PC-9 (cell line): Measurements from ENCODE around the gene FAM184B. TPM values are rescaled to one million over a fixed set of nuclear protein-coding genes. Genes with fewer than 3 reads are reported as not detected.

Source experiments
- BruUV-seq: library from RNA; stranded (reverse); fragments of 400-500 nt; replicated peaks from 2 replicates; lab custom pipeline; 2021; lab: Mats Ljungman, UMichigan
- CTCF ChIA-PET: fragments of 300-600 bp; sonication (Branson Sonifier 250); formaldehyde crosslinking; loops from one replicate; lab custom pipeline; 2022; ENCODE audit warnings: antibody characterized with exemption; lab: Charles Lee
- POLR2A ChIA-PET: fragments of 300-600 bp; sonication (Branson Sonifier 250); formaldehyde crosslinking; loops from one replicate; lab custom pipeline; 2022; ENCODE audit warnings: antibody characterized with exemption; ENCODE audit not compliant: unreplicated experiment; lab: Charles Lee
- DNase-seq, 2 experiments: peaks; one replicate each; pipeline versions ENCODE4 v3.0.0 to v3.0.0-alpha.2; 2015 to 2022; ENCODE audit warnings: mixed read lengths in 1 of 2
- H2AFZ ChIP-seq: fragments of 200-600 bp; sonication (generic); 2 replicates; pipeline ENCODE4 v1.8.1; 2017; ENCODE audit warnings: antibody characterized with exemption
- H3F3A ChIP-seq: fragments of 200-600 bp; sonication (generic); 2 replicates; pipeline ENCODE4 v1.8.1; 2017; ENCODE audit warnings: antibody characterized with exemption, mild to moderate bottlenecking, low read depth; ENCODE audit not compliant: insufficient read depth
- H3K27ac ChIP-seq: fragments of 200-600 bp; sonication (generic); 2 replicates; pipeline ENCODE4 v1.6.1; 2016; ENCODE audit warnings: mixed run types
- H3K27me3 ChIP-seq: fragments of 200-600 bp; sonication (generic); 2 replicates; pipeline ENCODE4 v1.6.1; 2016; ENCODE audit warnings: low read depth, mixed run types; ENCODE audit not compliant: insufficient read depth
- H3K36me3 ChIP-seq: fragments of 200-600 bp; sonication (generic); 2 replicates; pipeline ENCODE4 v1.6.1; 2016; ENCODE audit warnings: low read depth, mixed run types
- H3K4me1 ChIP-seq: fragments of 200-600 bp; sonication (generic); replicated peaks from 2 replicates; pipeline ENCODE4 v1.6.1; 2016; ENCODE audit warnings: mixed run types; ENCODE audit not compliant: insufficient read depth
- H3K4me2 ChIP-seq: fragments of 200-600 bp; sonication (generic); 2 replicates; pipeline ENCODE4 v1.6.1; 2017; ENCODE audit warnings: mixed run types
- H3K4me3 ChIP-seq: fragments of 200-600 bp; sonication (generic); 2 replicates; pipeline ENCODE4 v1.6.1; 2016; ENCODE audit warnings: mixed run types
- H3K79me2 ChIP-seq: fragments of 200-600 bp; sonication (generic); 2 replicates; pipeline ENCODE4 v1.6.1; 2017; ENCODE audit warnings: low read depth, mixed run types
- H3K9me2 ChIP-seq: fragments of 200-600 bp; sonication (generic); 2 replicates; pipeline ENCODE4 v1.8.1; 2017; ENCODE audit warnings: mild to moderate bottlenecking; ENCODE audit not compliant: insufficient read depth
- H3K9me3 ChIP-seq: fragments of 200-600 bp; sonication (generic); 2 replicates; pipeline ENCODE4 v1.8.1; 2016; ENCODE audit warnings: low read depth; ENCODE audit not compliant: insufficient read depth
- H4K20me1 ChIP-seq: fragments of 200-600 bp; sonication (generic); 2 replicates; pipeline ENCODE4 v1.8.1; 2017; ENCODE audit not compliant: insufficient read depth
- CTCF ChIP-seq: fragments of 200-600 bp; sonication (generic); conservative IDR thresholded peaks from 2 replicates; pipeline ENCODE4 v1.6.1; 2017; ENCODE audit warnings: mixed run types, antibody characterized with exemption, mild to moderate bottlenecking, moderate library complexity
- EZH2 ChIP-seq: fragments of 200-600 bp; sonication (generic); IDR thresholded peaks from 2 replicates; pipeline ENCODE4 v1.8.0; 2017; ENCODE audit warnings: antibody characterized with exemption, low read depth
- intact Hi-C: fragments of 100-400 bp; cut with micrococcal nuclease; formaldehyde crosslinking; loops from one replicate; pipeline ENCODE4 v1.10.0; 2022; ENCODE audit not compliant: unreplicated experiment
- total RNA-seq: library from RNA; stranded (reverse); gene quantifications from 2 replicates; pipeline ENCODE4 v1.2.3, GENCODE V29; 2021

FAM184B gene
- total RNA-seq, 1 experiment from 2014 or later, result not detected

GRCh38 chr4:17694552-17694951 is 86.9 kb downstream of the FAM184B start:
- intact Hi-C loops, result no loop called here
- TF ChIP-seq EZH2 (no peak), CTCF (no peak)
- Histone ChIP-seq H3K9me2 (no peaks in the 10 kb centered on the region), H2AFZ (no peak overlapping the region), H3K79me2 (no peaks in the 10 kb centered on the region), H3F3A (no peaks in the 10 kb centered on the region), H3K9me3 (no peaks in the 10 kb centered on the region), H3K4me2 (no peak overlapping the region), H3K36me3 (no peaks in the 10 kb centered on the region), H3K27me3 (no peaks in the 10 kb centered on the region), H3K4me3 (no peak overlapping the region), H3K4me1 (no peaks in the 10 kb centered on the region), H3K27ac (no peak overlapping the region), H4K20me1 (no peaks in the 10 kb centered on the region)
- ChIA-PET CTCF (no interaction called here), POLR2A (no interaction called here)
- no TSS peak for BruUV-seq
- DNase-seq, result no peak

- H4K20me1 ChIP-seq, result no peaks in the 10 kb centered on the region
- no peaks in the 10 kb centered on the region for H3F3A ChIP-seq
- TF ChIP-seq CTCF (no peak), EZH2 (no peak)
- H3K79me2 ChIP-seq, result no peaks in the 10 kb centered on the region
- no peak overlapping the region for H3K27ac ChIP-seq
- peak in 1 of 2 experiments; percentile 62 for DNase-seq
- intact Hi-C loops, result no loop called here
- no peak overlapping the region for H3K4me3 ChIP-seq
- no peaks in the 10 kb centered on the region for H3K36me3 ChIP-seq
- H3K9me3 ChIP-seq, result no peaks in the 10 kb centered on the region
- no peak overlapping the region for H3K4me2 ChIP-seq
- H3K27me3 ChIP-seq, result no peaks in the 10 kb centered on the region
- POLR2A ChIA-PET, result interaction anchor here (0.6 kb wide), 1 partner anchor 20 kb away, joined by 4 read pairs; no protein-coding TSS in a partner anchor
- CTCF ChIA-PET, result no interaction called here
- H3K4me1 ChIP-seq, result no peaks in the 10 kb centered on the region
- no peaks in the 10 kb centered on the region for H3K9me2 ChIP-seq
- no TSS peak for BruUV-seq
- no peak overlapping the region for H2AFZ ChIP-seq
Measured at GRCh38 chr4:17690898-17691297, 90.5 kb downstream of the FAM184B start.

GRCh38 chr4:17690135-17690534 is 91.3 kb downstream of the FAM184B start:
- DNase-seq, result no peak
- ChIA-PET POLR2A (no interaction called here), CTCF (no interaction called here)
- no peaks in the 10 kb centered on the region for H3K9me2 ChIP-seq
- no peaks in the 10 kb centered on the region for H3F3A ChIP-seq
- TF ChIP-seq EZH2, result no peak
- no peak for TF ChIP-seq CTCF
- no peak overlapping the region for H3K4me3 ChIP-seq
- H3K4me2 ChIP-seq, result no peak overlapping the region
- no peak overlapping the region for H3K27ac ChIP-seq
- H3K79me2 ChIP-seq, result no peaks in the 10 kb centered on the region
- no TSS peak for BruUV-seq
- H4K20me1 ChIP-seq, result no peaks in the 10 kb centered on the region
- no peaks in the 10 kb centered on the region for H3K9me3 ChIP-seq
- intact Hi-C loops, result no loop called here
- H3K36me3 ChIP-seq, result no peaks in the 10 kb centered on the region
- no peak overlapping the region for H2AFZ ChIP-seq
- H3K27me3 ChIP-seq, result no peaks in the 10 kb centered on the region
- H3K4me1 ChIP-seq, result no peaks in the 10 kb centered on the region
